Fibroblast of villous mesenchyme (primary cell): ENCODE results near the gene RAI14. TPM values are rescaled to one million over a fixed set of nuclear protein-coding genes. Genes with fewer than 3 reads are reported as not detected.

Experiments
- DNase-seq: peaks from one replicate; pipeline ENCODE4 v3.0.0-alpha.2; 2010; ENCODE audit warnings: low read depth
- H3K4me3 ChIP-seq: 2 replicates; pipeline ENCODE4 v1.5.1; 2011; ENCODE audit warnings: low read depth, mild to moderate bottlenecking, low read length
- total RNA-seq: library from RNA; depleted of rRNA; stranded (reverse); fragments of >200 nt; gene quantifications from 2 replicates; pipeline ENCODE4 v1.2.3, GENCODE V29; 2012
- TF ChIP-seq, protein P1 (sequence below): IDR thresholded peaks from 2 replicates; pipeline ENCODE4 v1.5.1; 2012; ENCODE audit warnings: low read depth, mild to moderate bottlenecking, low read length; ENCODE audit not compliant: insufficient read depth

Gene RAI14
- total RNA-seq, 1 donor: 291 TPM

DNA sequence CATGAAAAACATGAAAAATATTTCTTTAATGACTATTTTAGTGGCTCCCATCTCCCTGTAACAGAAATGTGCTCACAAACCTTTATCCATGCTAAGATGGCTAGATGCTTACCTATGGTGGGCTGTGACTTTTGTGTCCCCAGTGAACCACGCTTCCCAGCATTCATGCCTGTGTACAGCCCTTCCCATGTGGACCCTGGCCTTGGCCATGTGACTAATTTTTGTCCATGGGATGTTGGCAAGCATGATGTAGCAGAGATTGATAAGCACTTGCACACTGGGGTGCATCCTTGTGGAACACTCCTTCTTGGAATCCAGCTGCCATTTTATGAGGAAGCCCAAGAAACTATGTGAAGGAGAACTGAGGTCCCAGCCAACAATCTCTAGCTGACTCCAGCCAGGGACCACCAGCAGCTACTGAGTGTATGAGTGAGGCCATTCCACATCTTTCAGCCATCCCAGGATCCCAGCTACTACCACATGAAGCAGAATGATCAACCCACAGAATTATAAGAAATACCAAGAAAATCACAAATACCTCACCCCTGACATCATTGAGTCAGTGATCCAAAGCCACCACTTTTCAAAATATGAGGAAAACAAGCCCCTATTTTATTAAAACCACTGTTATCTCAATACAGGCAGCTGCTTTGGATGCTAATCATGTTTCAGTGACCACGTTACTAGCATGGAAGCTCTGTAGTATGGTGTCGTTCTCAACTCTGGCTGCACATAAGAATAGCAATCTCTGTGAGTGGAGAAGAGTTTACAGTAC, 16.1 kb upstream of the RAI14 start:
- TF ChIP-seq, protein P1, sequence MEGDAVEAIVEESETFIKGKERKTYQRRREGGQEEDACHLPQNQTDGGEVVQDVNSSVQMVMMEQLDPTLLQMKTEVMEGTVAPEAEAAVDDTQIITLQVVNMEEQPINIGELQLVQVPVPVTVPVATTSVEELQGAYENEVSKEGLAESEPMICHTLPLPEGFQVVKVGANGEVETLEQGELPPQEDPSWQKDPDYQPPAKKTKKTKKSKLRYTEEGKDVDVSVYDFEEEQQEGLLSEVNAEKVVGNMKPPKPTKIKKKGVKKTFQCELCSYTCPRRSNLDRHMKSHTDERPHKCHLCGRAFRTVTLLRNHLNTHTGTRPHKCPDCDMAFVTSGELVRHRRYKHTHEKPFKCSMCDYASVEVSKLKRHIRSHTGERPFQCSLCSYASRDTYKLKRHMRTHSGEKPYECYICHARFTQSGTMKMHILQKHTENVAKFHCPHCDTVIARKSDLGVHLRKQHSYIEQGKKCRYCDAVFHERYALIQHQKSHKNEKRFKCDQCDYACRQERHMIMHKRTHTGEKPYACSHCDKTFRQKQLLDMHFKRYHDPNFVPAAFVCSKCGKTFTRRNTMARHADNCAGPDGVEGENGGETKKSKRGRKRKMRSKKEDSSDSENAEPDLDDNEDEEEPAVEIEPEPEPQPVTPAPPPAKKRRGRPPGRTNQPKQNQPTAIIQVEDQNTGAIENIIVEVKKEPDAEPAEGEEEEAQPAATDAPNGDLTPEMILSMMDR: no peak
- no peak overlapping the region for H3K4me3 ChIP-seq
- peak; percentile 66 for DNase-seq

DNA sequence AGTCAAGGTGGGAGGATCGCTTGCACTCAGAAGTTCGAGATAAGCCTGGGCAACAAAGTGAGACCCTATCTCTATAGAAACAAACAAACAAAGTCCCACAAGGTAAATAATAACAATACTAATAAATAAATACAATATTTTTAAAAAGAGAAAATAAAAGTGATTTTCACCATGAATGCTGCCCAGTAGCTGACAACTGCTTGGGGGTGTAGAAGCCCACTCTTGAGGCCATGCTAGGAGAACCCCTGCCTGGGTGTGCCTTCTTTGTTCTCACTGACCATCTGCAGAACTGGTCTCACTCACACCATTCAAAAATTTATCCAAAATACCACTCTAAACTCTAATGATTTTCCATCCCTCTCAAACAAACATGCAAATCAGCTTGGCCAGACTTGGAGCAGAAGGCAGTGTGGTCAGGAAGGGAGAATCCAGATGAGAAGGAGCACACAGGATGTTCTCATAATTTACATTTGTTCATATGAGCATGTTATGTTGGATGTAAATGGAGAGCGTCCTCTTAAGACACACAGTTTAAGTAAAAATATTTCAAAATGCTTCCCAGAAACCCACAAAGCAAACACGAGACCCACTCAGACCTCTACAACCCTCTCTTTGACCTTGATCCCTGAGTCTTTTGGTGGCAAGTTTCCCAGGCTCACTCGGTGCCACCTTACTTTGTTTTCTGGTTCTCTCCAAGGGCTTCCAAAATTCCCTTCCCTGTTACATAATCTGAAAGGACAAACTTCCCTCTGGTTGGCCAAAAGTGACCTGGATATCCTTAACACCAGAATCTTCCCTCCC, 7.9 kb upstream of the RAI14 start:
- no peak for DNase-seq
- no peak overlapping the region for H3K4me3 ChIP-seq
- TF ChIP-seq, protein P1: no peak

DNA sequence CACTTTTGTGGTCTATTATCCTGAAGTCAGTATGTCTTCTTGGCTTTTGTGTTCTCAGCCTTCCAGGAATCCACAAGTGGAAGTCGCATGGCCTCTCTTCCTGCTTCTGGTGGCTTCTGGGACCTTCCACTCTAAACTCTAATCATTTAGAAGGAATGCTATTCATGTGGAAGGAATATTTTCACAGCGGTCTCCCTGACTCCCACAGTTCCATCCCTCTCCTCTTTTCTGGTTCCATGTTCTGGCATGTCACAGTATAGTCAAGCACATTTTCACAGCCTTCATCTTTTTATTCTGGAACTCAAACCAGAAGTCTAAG, 7.3 kb upstream of the RAI14 start:
- TF ChIP-seq, protein P1: no peak
- DNase-seq: no peak

DNA sequence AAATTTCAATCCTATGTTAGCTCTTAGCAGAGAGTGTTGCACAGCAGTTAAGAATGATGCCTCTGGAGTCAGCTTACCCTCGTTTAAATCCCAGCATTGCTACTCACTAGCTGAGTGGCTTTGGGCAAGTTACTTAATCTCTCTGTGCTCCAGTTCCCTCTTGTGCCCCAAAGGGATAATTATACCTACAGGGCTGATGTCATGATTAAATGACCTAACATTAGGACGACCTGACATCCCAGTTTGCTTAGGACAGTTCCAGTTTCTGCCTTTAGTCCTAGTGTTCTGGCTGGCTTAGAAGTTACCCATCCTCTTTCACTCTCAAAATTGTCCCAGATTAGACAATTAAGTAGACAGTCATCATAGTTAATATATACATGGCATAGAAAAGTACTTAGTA, 4.3 kb upstream of the RAI14 start:
- TF ChIP-seq, protein P1: no peak
- DNase-seq: no peak
- no peak overlapping the region for H3K4me3 ChIP-seq

More for the DNA sequence above, 7.3 kb upstream of the RAI14 start:
- no peak overlapping the region for H3K4me3 ChIP-seq

DNA sequence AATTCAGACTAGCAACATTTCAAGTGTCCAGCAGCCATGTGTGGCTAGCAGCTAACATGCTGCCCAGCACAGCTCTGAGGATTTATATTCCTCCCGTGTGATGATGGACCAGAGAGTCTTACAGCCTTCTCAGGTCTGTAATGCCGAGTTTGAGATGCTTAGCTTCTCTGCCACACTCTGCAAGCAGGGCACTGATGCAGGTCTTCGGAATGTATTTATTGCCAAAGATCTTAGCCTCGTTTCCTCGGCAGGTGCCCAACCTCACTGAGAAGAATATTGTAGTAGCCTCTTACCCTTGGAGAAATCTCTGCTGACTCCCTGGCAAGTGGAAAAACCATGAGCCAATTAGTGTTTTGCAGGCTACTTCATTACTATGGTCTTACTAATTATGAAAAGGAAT, 3.7 kb upstream of the RAI14 start:
- TF ChIP-seq, protein P1: no peak
- no peak for DNase-seq
- no peak overlapping the region for H3K4me3 ChIP-seq

DNA sequence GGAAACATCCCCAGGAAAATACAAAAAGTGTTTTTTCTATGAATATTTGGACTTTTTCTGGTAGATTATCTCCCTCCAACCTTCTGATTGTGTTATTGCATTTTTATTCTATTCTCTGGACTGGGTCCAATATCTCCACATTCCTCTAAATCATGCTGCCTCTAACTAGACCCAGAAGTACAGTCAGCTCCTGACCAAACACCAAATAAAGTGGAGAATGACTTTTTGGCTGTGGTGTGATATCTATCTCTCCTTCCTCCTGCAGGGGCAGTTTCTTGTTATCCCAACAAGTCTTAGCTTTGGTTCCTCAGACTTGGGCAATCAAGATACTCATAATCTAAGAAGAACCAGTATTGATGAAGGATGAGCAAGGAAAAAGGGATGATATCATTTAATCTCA, 3.2 kb upstream of the RAI14 start:
- TF ChIP-seq, protein P1: no peak
- DNase-seq: no peak
- H3K4me3 ChIP-seq: no peak overlapping the region
